Sigmoid colon (tissue), 4 donors: ENCODE data around the gene RPL14.

Source experiments
- EP300 ChIP-seq, 4 donors: sonication (generic); formaldehyde crosslinking; IDR thresholded peaks; one replicate each; pipeline ENCODE4 v1.6.1; 2017; ENCODE audit warnings: antibody characterized with exemption in 4 of 4
- POLR2A ChIP-seq, 2 donors: fragments of 450-650 bp; IDR thresholded peaks; one replicate each; pipeline ENCODE4 v1.6.1; 2016; ENCODE audit warnings: antibody characterized with exemption in 2 of 2, mild to moderate bottlenecking in 2 of 2, moderate library complexity in 2 of 2
- POLR2AphosphoS5 ChIP-seq, 4 donors: sonication (generic); formaldehyde crosslinking; IDR thresholded peaks; one replicate each; pipeline ENCODE4 v1.6.1; 2017; ENCODE audit warnings: antibody characterized with exemption in 4 of 4
- TF ChIP-seq, protein P1 (sequence below), 4 experiments: fragments of 450-650 bp in 3 of 4; fragments of 200-600 bp in 1 of 4; IDR thresholded peaks; one replicate each; pipeline ENCODE4 v1.5.1; 2016 to 2019; ENCODE audit warnings: antibody characterized with exemption in 4 of 4, mild to moderate bottlenecking in 3 of 4, moderate library complexity in 2 of 4

DNA sequence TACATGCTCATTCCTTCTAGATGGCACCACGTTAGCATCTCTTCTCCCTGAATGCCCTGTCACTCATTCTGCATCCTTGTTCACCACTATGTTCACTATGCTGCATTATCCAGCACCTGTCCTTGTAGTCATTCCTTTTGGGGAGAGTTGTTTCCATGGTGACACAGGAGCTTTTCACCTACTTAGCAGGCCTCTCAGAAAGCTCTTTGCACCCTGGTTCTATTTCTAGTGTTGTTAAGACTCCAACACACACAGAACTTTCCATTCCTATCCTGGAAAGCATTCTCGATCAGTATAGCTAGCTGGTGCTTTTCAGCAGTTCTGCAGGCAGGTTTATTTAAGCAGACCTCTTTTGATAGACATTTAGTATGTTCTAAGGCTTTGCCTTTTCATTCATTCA, 6.7 kb upstream of the RPL14 start:
- TF ChIP-seq, protein P1, sequence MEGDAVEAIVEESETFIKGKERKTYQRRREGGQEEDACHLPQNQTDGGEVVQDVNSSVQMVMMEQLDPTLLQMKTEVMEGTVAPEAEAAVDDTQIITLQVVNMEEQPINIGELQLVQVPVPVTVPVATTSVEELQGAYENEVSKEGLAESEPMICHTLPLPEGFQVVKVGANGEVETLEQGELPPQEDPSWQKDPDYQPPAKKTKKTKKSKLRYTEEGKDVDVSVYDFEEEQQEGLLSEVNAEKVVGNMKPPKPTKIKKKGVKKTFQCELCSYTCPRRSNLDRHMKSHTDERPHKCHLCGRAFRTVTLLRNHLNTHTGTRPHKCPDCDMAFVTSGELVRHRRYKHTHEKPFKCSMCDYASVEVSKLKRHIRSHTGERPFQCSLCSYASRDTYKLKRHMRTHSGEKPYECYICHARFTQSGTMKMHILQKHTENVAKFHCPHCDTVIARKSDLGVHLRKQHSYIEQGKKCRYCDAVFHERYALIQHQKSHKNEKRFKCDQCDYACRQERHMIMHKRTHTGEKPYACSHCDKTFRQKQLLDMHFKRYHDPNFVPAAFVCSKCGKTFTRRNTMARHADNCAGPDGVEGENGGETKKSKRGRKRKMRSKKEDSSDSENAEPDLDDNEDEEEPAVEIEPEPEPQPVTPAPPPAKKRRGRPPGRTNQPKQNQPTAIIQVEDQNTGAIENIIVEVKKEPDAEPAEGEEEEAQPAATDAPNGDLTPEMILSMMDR (IDR thresholded peaks at IDR 0.05): no peak
- TF ChIP-seq POLR2A (IDR thresholded peaks at IDR 0.05): no peak
- TF ChIP-seq POLR2AphosphoS5 (IDR thresholded peaks at IDR 0.05): no peak
- no peak for TF ChIP-seq EP300 (IDR thresholded peaks at IDR 0.05)
